Adrenal gland (tissue), 12 donors: ENCODE measurements around the gene DCHS1. TPM values are rescaled to one million over a fixed set of nuclear protein-coding genes. Genes with fewer than 3 reads are reported as not detected.
A peak's percentile ranks its signal among the peaks of the same experiment; 100 is the strongest.

Source experiments
- DNase-seq, 7 donors: peaks; one replicate each; pipeline ENCODE4 v3.0.0-alpha.2; 2019 to 2020
- H3K27ac ChIP-seq, 5 donors: fragments of 200-600 bp; sonication (generic) in 4 of 5; 1 replicate in 3 of 5; 2 replicates in 2 of 5; pipeline versions ENCODE4 v1.5.1 to v1.8.0; 2016 to 2020; ENCODE audit warnings: mild to moderate bottlenecking in 1 of 5
- H3K27me3 ChIP-seq: fragments of 200-600 bp; 2 replicates; pipeline ENCODE4 v1.8.0; 2021
- H3K36me3 ChIP-seq, 2 donors: fragments of 200-600 bp; replicated peaks in 1 of 2; 1 replicate in 1 of 2; 2 replicates in 1 of 2; pipeline versions ENCODE4 v1.5.1 to v1.8.0; 2018 to 2022
- H3K4me1 ChIP-seq, 2 donors: fragments of 200-600 bp; replicated peaks in 1 of 2; 1 replicate in 1 of 2; 2 replicates in 1 of 2; pipeline versions ENCODE4 v1.5.1 to v1.8.0; 2018 to 2021
- H3K4me3 ChIP-seq, 4 donors: fragments of 200-600 bp; sonication (generic) in 3 of 4; one replicate each; pipeline ENCODE4 v1.5.1; 2016 to 2018
- H3K9me3 ChIP-seq, 3 donors: fragments of 200-600 bp; sonication (generic) in 1 of 3; replicated peaks in 1 of 3; 1 replicate in 2 of 3; 2 replicates in 1 of 3; pipeline versions ENCODE4 v1.5.1 to v1.8.0; 2016 to 2021
- CTCF ChIP-seq, 6 experiments: fragments of 450-650 bp in 4 of 6; fragments of 200-600 bp in 2 of 6; sonication (generic) in 1 of 6; IDR thresholded peaks; 1 replicate in 5 of 6; 2 replicates in 1 of 6; pipeline versions ENCODE4 v1.5.1 to v1.8.0; 2016 to 2021; ENCODE audit warnings: antibody characterized with exemption in 6 of 6, mild to moderate bottlenecking in 2 of 6, moderate library complexity in 1 of 6
- POLR2A ChIP-seq, 2 donors: fragments of 450-650 bp; IDR thresholded peaks; one replicate each; pipeline ENCODE4 v1.6.1; 2017; ENCODE audit warnings: antibody characterized with exemption in 2 of 2, mild to moderate bottlenecking in 2 of 2, moderate library complexity in 1 of 2
- WGBS, 4 donors: extraction: QIAGEN DNeasy Blood & Tissue Kit in 2 of 4; methylation state at CpG; one replicate each; pipeline versions ENCODE4 v1.1.5 to v1.1.7; 2013 to 2017; 5-methylcytosine and 5-hydroxymethylcytosine counted together
- intact Hi-C, 2 donors: fragments of 100-400 bp; cut with DNase I; formaldehyde crosslinking; loops; one replicate each; pipeline versions ENCODE4 v1.14.1 to v1.15.0; 2022 to 2023
- polyA plus RNA-seq, 3 donors: library from polyadenylated mRNA; stranded (reverse); fragments of 200-250 nt in 2 of 3; fragments of 350-450 nt in 1 of 3; fragmentation: Illumina TruSeq in 1 of 3; extraction: RNeasy Lipid Tissue Mini Kit (QIAGEN cat#74804) in 1 of 3; gene quantifications; one replicate each; pipeline ENCODE4 v1.2.3, GENCODE V29; 2013 to 2014
- total RNA-seq, 9 donors: library from RNA; depleted of rRNA in 4 of 9; stranded (reverse); fragments of >200 nt in 4 of 9; fragments of 120-200 nt in 1 of 9; fragmentation: NEBNext Ultra II Directional in 1 of 9; extraction: Animal tissue kit (Norgen Biotek cat#: 25700) in 1 of 9; gene quantifications; one replicate each; pipeline versions ENCODE4 v1.1.0 to v1.2.4, GENCODE V29; 2013 to 2023
- donor health status: healthy with polysubstance abuse.
- donor health status: Bipolar disorder and iron deficiency.
- donor health status: DM: yes; HTN: yes; CAD: no.
- donor health status: DM: no; HTN: no; CAD: no.
- donor health status: DM: no; HTN: no; CAD: no.
- donor health status: DM: yes; HTN: yes; CAD: no.

Gene DCHS1
- total and polyA plus RNA-seq, 12 donors: 1.3 to 15.3 (median 11.3) TPM

GRCh38 chr11:6635082-6635932 lies 20.3 kb downstream of the DCHS1 start:
- 41 to 49% (median 45%) methylated on average over 10 of the region's 10 CpGs for WGBS, 4 donors
- intact Hi-C loops: no loop called here
- peaks cover 7 to 32% of the 10 kb centered on the region in 2 donors for H3K4me1 ChIP-seq
- peak in 6 of 7 donors; percentile 60 to 89 (median 69) for DNase-seq
- TF ChIP-seq CTCF (IDR thresholded peaks at IDR 0.05): no peak
- no peak for TF ChIP-seq POLR2A (IDR thresholded peaks at IDR 0.05)
- H3K36me3 ChIP-seq: no peaks in the 10 kb centered on the region
- H3K27ac ChIP-seq: peak overlapping the region in 3 of 5 donors; percentile 34 to 73 (median 66)
- H3K27me3 ChIP-seq: no peaks in the 10 kb centered on the region
- no peaks in the 10 kb centered on the region for H3K9me3 ChIP-seq
- no peak overlapping the region for H3K4me3 ChIP-seq

DNA sequence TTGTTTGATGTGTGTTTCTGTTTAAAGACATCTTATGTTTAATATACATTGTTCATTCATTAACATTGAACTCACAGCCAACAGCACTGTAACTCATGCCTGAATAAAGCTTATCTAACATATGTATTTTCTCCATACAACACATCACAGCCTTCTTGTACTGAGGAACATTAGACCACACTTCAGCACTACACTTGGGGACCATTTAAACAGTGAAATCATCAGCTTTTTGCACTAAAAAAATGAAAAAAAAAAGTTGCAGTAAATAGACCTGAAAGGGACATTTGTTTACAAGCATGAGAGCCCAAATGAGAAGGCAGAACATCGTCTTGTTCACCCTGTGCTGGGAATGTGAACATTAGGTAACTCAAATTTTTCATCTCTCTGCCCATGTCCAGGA lies 21.1 kb downstream of the DCHS1 start:
- Histone ChIP-seq H3K27ac (peak overlapping the region in 2 of 5 donors; percentile 21 to 73), H3K9me3 (no peaks in the 10 kb centered on the region), H3K4me1 (peaks cover 7 to 32% of the 10 kb centered on the region in 2 donors), H3K36me3 (no peaks in the 10 kb centered on the region), H3K27me3 (no peaks in the 10 kb centered on the region), H3K4me3 (no peak overlapping the region)
- TF ChIP-seq CTCF (IDR thresholded peaks at IDR 0.05) (no peak), POLR2A (IDR thresholded peaks at IDR 0.05) (no peak)
- DNase-seq: no peak
- WGBS, 4 donors: 44 to 56% (median 53%) methylated on average over 1 of the region's 1 CpG
- intact Hi-C loops: no loop called here

DNA sequence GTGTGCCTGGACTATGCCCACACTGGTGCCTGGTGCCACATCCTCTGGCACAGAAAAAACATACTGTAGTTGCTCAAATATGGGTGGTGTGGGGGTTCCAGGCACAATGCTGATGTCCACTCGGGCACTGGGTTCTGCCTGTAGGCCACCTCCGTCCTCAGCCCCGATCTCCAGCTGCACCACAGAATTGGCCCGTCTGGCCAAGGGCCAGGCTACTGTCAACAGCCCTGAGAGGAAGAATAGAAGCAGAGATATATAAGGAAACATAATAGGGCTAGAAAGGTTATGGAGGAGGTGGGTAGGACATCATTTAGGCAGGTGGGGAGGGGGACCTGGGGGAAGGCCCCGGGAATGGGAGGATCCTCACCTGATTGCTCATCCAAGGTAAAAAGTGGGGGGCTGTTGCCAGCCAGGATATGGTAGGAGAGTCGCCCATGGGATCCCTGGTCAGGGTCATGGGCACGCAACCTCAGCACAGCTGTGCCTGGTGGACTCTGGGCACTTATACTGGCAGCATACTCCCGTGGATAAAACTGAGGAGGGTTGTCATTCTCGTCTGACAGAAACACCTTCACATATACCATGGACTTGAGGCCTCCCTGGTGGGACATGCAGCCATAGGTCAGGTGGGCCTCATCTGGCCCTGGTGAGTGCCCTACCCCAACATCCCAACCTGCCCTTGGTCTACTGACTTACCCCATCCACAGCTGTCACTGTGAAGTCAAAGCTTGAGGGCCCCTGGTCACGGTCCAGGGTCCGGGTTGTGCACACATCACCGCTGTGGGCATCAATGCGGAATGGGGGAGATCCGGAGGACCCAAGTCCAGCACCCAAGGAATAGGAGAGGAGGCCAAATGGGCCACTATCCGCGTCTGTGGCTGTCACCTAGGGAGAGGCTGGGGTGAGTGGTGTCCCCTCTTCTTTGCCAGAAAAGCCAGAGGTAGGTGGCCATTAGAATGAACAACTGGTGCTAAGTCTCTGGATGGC lies 21.9 kb downstream of the DCHS1 start:
- Histone ChIP-seq H3K27me3 (no peaks in the 10 kb centered on the region), H3K4me1 (peaks cover 7 to 26% of the 10 kb centered on the region in 2 donors), H3K4me3 (no peak overlapping the region), H3K9me3 (no peaks in the 10 kb centered on the region), H3K27ac (peak overlapping the region in 1 of 5 donors; percentile 12), H3K36me3 (no peaks in the 10 kb centered on the region)
- DNase-seq: no peak
- 81 to 93% (median 89%) methylated on average over 11 to 16 of the region's 16 CpGs for WGBS, 4 donors
- intact Hi-C loops: no loop called here
- TF ChIP-seq CTCF (IDR thresholded peaks at IDR 0.05) (no peak), POLR2A (IDR thresholded peaks at IDR 0.05) (no peak)
